Sigmoid colon (tissue), 7 donors: Measurements from ENCODE around the gene SUGCT. TPM values are rescaled to one million over a fixed set of nuclear protein-coding genes. Genes with fewer than 3 reads are reported as not detected.
A peak's percentile ranks its signal among the peaks of the same experiment; 100 is the strongest.

Experiments used
- DNase-seq: peaks from one replicate; pipeline ENCODE4 v3.0.0-alpha.2; 2019
- H3K27ac ChIP-seq, 4 donors: fragments of 200-600 bp; sonication (generic); one replicate each; pipeline ENCODE4 v1.5.1; 2016 to 2019; ENCODE audit warnings: mild to moderate bottlenecking in 1 of 4
- H3K27me3 ChIP-seq, 3 donors: fragments of 200-600 bp; sonication (generic); one replicate each; pipeline ENCODE4 v1.5.1; 2019; ENCODE audit warnings: mild to moderate bottlenecking in 1 of 3
- H3K36me3 ChIP-seq, 4 donors: fragments of 200-600 bp; sonication (generic); one replicate each; pipeline ENCODE4 v1.5.1; 2016 to 2019
- H3K4me1 ChIP-seq, 4 donors: fragments of 200-600 bp; sonication (generic); one replicate each; pipeline ENCODE4 v1.5.1; 2017 to 2019
- H3K4me3 ChIP-seq, 4 donors: fragments of 200-600 bp; sonication (generic); one replicate each; pipeline ENCODE4 v1.5.1; 2017 to 2019; ENCODE audit warnings: mild to moderate bottlenecking in 2 of 4, moderate library complexity in 1 of 4
- H3K9me3 ChIP-seq, 4 donors: fragments of 200-600 bp in 3 of 4; sonication (generic) in 3 of 4; one replicate each; pipeline versions ENCODE4 v1.5.1 to v1.6.1; 2013 to 2019
- EP300 ChIP-seq, 4 donors: sonication (generic); formaldehyde crosslinking; IDR thresholded peaks; one replicate each; pipeline ENCODE4 v1.6.1; 2017; ENCODE audit warnings: antibody characterized with exemption in 4 of 4
- POLR2A ChIP-seq, 2 donors: fragments of 450-650 bp; IDR thresholded peaks; one replicate each; pipeline ENCODE4 v1.6.1; 2016; ENCODE audit warnings: antibody characterized with exemption in 2 of 2, mild to moderate bottlenecking in 2 of 2, moderate library complexity in 2 of 2
- POLR2AphosphoS5 ChIP-seq, 4 donors: sonication (generic); formaldehyde crosslinking; IDR thresholded peaks; one replicate each; pipeline ENCODE4 v1.6.1; 2017; ENCODE audit warnings: antibody characterized with exemption in 4 of 4
- WGBS, 2 donors: extraction: QIAGEN DNeasy Blood & Tissue Kit; methylation state at CpG; one replicate each; pipeline ENCODE4 v1.1.7; 2013; 5-methylcytosine and 5-hydroxymethylcytosine counted together
- intact Hi-C: fragments of 100-400 bp; cut with DNase I; formaldehyde crosslinking; loops from one replicate; pipeline ENCODE4 v1.15.1; 2023
- polyA plus RNA-seq, 3 donors: library from polyadenylated mRNA; stranded (reverse); fragments of 200-250 nt; gene quantifications; one replicate each; pipeline ENCODE4 v1.2.3, GENCODE V29; 2013
- total RNA-seq, 4 donors: library from RNA; depleted of rRNA; stranded (reverse); fragments of >200 nt; gene quantifications; one replicate each; pipeline ENCODE4 v1.1.0, GENCODE V29; 2016
- TF ChIP-seq, protein P1 (sequence below), 4 experiments: fragments of 450-650 bp in 3 of 4; fragments of 200-600 bp in 1 of 4; IDR thresholded peaks; one replicate each; pipeline ENCODE4 v1.5.1; 2016 to 2019; ENCODE audit warnings: antibody characterized with exemption in 4 of 4, mild to moderate bottlenecking in 3 of 4, moderate library complexity in 2 of 4
- donor health status: healthy with polysubstance abuse.
- donor health status: Bipolar disorder and iron deficiency.
- donor health status: healthy.

SUGCT gene
- total and polyA plus RNA-seq, 7 donors: 2.3 to 25.9 (median 6.3) TPM

DNA sequence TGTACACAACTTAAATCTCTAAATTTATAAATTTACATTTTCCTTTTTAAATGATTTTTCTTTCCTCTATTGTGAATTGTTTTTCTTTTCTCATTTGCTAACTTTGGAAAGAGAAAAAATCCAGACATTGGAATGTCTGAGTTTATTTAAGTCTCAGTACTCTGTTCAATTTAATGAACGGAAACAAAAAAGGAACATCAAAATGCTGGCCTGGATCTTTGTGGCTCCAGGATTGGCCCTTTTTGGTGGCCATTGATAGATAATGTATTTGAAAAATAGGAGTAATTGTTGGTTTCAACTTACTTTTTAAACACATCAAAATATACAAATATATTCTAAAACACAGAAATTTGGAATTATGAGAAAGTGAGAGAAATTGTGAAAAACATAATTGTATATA is 336.0 kb downstream of the SUGCT start:
- no peak for DNase-seq
- WGBS, 2 donors: 80 to 86% methylated on average over 1 of the region's 1 CpG
- H3K27me3 ChIP-seq: no peaks in the 10 kb centered on the region
- intact Hi-C loops: no loop called here
- H3K27ac ChIP-seq: peak overlapping the region in 3 of 4 donors; percentile 58 to 89 (median 67)
- no peaks in the 10 kb centered on the region for H3K36me3 ChIP-seq
- peaks cover 0 to 45% (median 32%) of the 10 kb centered on the region in 4 donors for H3K4me1 ChIP-seq
- H3K4me3 ChIP-seq: no peak overlapping the region
- TF ChIP-seq POLR2AphosphoS5 (IDR thresholded peaks at IDR 0.05): no peak
- TF ChIP-seq EP300 (IDR thresholded peaks at IDR 0.05): no peak
- TF ChIP-seq, protein P1, sequence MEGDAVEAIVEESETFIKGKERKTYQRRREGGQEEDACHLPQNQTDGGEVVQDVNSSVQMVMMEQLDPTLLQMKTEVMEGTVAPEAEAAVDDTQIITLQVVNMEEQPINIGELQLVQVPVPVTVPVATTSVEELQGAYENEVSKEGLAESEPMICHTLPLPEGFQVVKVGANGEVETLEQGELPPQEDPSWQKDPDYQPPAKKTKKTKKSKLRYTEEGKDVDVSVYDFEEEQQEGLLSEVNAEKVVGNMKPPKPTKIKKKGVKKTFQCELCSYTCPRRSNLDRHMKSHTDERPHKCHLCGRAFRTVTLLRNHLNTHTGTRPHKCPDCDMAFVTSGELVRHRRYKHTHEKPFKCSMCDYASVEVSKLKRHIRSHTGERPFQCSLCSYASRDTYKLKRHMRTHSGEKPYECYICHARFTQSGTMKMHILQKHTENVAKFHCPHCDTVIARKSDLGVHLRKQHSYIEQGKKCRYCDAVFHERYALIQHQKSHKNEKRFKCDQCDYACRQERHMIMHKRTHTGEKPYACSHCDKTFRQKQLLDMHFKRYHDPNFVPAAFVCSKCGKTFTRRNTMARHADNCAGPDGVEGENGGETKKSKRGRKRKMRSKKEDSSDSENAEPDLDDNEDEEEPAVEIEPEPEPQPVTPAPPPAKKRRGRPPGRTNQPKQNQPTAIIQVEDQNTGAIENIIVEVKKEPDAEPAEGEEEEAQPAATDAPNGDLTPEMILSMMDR (IDR thresholded peaks at IDR 0.05): no peak
- no peak for TF ChIP-seq POLR2A (IDR thresholded peaks at IDR 0.05)
- no peaks in the 10 kb centered on the region for H3K9me3 ChIP-seq

DNA sequence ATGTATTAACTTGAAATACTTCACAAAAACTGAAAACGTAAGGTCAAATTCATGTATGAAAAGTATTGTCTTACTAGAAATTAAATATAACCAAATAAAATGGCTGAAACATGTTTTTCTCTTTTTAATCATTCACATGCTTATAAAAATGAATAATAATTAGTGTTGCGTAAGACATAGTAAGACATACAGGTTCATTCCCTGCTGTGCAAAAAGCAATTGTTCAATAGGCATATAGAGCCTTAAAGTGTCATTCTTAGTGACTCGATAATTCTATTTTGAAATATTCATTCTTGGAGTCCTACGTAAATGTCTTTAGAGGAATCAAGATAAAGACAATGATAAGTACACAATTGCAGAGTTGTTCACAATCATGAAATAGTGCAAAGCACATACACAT is 337.1 kb downstream of the SUGCT start:
- intact Hi-C loops: no loop called here
- Histone ChIP-seq H3K4me1 (peaks cover 0 to 45% (median 32%) of the 10 kb centered on the region in 4 donors), H3K36me3 (no peaks in the 10 kb centered on the region), H3K27me3 (no peaks in the 10 kb centered on the region), H3K27ac (no peak overlapping the region), H3K4me3 (no peak overlapping the region), H3K9me3 (no peaks in the 10 kb centered on the region)
- DNase-seq: no peak
- 96 to 99% methylated on average over 4 of the region's 4 CpGs for WGBS, 2 donors
- TF ChIP-seq POLR2AphosphoS5 (IDR thresholded peaks at IDR 0.05) (no peak), POLR2A (IDR thresholded peaks at IDR 0.05) (no peak), EP300 (IDR thresholded peaks at IDR 0.05) (no peak)
- TF ChIP-seq, protein P1 (IDR thresholded peaks at IDR 0.05): no peak

DNA sequence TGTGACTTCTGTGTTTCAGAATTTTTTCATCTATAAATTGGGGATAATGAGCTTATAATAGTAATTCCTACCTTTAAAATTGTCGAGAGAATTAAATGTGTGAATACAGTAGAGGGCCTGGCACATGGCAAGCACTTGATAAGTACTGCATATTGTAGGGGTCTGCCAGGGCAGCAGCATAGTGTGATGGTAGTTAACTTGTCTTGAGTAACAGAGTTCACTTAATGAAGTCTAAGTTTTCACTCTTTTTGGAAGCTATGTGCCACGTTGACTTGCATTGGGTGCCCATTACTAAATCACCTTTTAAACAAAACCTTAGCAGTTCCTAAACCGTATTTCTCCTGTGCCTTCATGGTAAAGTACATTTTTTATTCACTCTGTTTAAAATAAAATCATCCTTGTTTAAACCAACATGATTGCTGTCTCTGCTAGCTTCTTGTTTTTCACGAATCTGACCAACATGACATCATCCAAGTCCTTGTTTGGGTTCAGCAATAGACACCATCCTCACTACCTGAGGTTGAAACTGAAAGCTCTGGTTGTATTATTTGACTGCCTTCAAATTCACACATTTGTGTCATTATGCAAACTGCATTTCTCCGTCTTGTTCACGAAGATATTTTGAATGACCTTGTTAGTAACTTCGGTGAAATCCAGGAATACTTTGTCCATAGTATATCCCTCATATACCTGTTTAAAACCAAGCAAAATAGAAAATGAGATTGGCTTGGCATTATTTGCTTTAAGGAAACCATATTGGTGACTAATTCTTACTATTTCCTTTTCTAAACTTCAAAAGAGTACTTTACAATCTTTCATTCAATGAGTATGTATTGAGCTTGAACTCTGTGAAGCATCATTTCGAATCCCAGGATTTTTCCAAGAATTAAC is 340.2 kb downstream of the SUGCT start:
- H3K4me3 ChIP-seq: no peak overlapping the region
- no peaks in the 10 kb centered on the region for H3K9me3 ChIP-seq
- no peaks in the 10 kb centered on the region for H3K36me3 ChIP-seq
- intact Hi-C loops: no loop called here
- DNase-seq: no peak
- peaks cover 0 to 17% (median 13%) of the 10 kb centered on the region in 4 donors for H3K4me1 ChIP-seq
- H3K27ac ChIP-seq: no peak overlapping the region
- TF ChIP-seq EP300 (IDR thresholded peaks at IDR 0.05) (no peak), POLR2AphosphoS5 (IDR thresholded peaks at IDR 0.05) (no peak), POLR2A (IDR thresholded peaks at IDR 0.05) (no peak)
- TF ChIP-seq, protein P1 (IDR thresholded peaks at IDR 0.05): no peak
- 84 to 88% methylated on average over 8 of the region's 8 CpGs for WGBS, 2 donors
- H3K27me3 ChIP-seq: no peaks in the 10 kb centered on the region

DNA sequence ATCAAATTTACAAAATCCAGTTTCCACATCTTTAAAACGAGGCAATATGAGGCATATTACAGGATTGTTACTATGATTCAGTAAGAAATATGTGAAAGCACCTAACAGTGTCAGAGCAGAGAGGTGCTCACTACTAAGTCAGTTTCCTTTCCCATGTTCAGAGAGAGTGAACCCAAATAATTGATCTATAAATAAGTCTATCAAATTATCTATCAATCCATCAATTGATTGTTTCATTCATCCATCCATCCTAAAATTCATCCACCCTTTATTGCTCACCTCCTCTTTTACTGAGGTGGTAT is 340.8 kb downstream of the SUGCT start:
- intact Hi-C loops: no loop called here
- no peak overlapping the region for H3K4me3 ChIP-seq
- 68 to 74% methylated on average over 1 of the region's 1 CpG for WGBS, 2 donors
- no peak for DNase-seq
- TF ChIP-seq POLR2AphosphoS5 (IDR thresholded peaks at IDR 0.05) (no peak), POLR2A (IDR thresholded peaks at IDR 0.05) (no peak), EP300 (IDR thresholded peaks at IDR 0.05) (no peak)
- TF ChIP-seq, protein P1 (IDR thresholded peaks at IDR 0.05): no peak
- H3K36me3 ChIP-seq: no peaks in the 10 kb centered on the region
- H3K27me3 ChIP-seq: no peaks in the 10 kb centered on the region
- H3K9me3 ChIP-seq: no peaks in the 10 kb centered on the region
- H3K27ac ChIP-seq: no peak overlapping the region
- peaks cover 0 to 12% (median 7%) of the 10 kb centered on the region in 4 donors for H3K4me1 ChIP-seq
